Measurements from ENCODE around the gene RAB11B. TPM values are rescaled to one million over a fixed set of nuclear protein-coding genes. Genes with fewer than 3 reads are reported as not detected.
A peak's percentile ranks its signal among the peaks of the same experiment; 100 is the strongest.

RAB11B gene
- total RNA-seq, 4 donors from 2014 or later = 76.2 to 181 (median 151) TPM

DNA sequence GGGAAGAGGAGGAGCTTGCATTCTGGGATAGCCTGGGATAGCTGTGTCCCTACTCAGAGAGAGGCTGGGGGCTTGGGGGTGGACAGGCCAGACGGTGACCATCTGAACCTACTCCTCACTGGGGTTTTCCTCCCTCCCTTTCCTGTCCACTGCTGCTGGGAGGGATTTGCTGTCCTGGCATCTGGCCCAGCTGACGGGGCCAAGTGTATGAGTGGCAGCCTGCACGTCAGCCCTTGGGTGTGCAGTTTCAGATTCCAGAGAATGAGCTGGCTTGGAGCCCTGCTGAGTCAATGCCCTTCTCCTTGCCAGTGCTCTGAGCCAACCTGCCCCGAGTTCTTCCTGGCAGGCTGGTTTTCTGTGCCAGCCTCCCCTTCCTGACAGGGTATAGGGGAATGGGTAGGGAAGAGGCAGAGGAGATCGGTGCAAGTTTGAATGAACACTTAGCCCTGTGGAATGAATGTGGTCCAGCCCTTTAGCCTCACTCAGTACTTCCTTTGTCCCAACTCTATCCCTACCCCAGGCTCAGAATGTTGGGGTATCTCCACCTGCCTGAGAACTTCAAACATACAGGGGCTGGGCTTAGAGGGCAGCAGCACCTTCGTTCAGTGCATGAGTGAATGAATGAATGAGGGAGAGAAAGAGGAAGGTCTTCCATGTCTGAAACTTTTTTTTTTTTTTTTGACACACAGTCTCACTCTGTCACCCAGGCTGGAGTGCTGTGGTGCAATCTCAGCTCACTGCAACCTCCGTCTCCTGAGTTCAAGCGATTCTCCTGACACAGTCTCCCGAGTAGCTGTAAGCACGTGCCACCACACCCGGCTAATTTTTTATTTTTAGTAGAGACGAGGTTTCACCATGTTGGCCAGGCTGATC is 28.0 kb upstream of the RAB11B start:
- no peaks in the 10 kb centered on the region for H3K27me3 ChIP-seq
- peak overlapping the region; percentile 25 to 93 (median 84) for H3K27ac ChIP-seq
- peaks cover 0 to 56% (median 0%) of the 10 kb centered on the region in 4 donors for H3K4me1 ChIP-seq
- H3K9me3 ChIP-seq = no peaks in the 10 kb centered on the region
- H3K36me3 ChIP-seq = no peaks in the 10 kb centered on the region
- H3K4me3 ChIP-seq = peak overlapping the region in 1 of 4 donors; percentile 2
- DNase-seq = peak; percentile 56 to 94 (median 93)
- TF ChIP-seq, protein P1, sequence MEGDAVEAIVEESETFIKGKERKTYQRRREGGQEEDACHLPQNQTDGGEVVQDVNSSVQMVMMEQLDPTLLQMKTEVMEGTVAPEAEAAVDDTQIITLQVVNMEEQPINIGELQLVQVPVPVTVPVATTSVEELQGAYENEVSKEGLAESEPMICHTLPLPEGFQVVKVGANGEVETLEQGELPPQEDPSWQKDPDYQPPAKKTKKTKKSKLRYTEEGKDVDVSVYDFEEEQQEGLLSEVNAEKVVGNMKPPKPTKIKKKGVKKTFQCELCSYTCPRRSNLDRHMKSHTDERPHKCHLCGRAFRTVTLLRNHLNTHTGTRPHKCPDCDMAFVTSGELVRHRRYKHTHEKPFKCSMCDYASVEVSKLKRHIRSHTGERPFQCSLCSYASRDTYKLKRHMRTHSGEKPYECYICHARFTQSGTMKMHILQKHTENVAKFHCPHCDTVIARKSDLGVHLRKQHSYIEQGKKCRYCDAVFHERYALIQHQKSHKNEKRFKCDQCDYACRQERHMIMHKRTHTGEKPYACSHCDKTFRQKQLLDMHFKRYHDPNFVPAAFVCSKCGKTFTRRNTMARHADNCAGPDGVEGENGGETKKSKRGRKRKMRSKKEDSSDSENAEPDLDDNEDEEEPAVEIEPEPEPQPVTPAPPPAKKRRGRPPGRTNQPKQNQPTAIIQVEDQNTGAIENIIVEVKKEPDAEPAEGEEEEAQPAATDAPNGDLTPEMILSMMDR (IDR thresholded peaks at IDR 0.05) = no peak
- TF ChIP-seq POLR2A (IDR thresholded peaks at IDR 0.05) = peak in 1 of 2 donors; percentile 69

DNA sequence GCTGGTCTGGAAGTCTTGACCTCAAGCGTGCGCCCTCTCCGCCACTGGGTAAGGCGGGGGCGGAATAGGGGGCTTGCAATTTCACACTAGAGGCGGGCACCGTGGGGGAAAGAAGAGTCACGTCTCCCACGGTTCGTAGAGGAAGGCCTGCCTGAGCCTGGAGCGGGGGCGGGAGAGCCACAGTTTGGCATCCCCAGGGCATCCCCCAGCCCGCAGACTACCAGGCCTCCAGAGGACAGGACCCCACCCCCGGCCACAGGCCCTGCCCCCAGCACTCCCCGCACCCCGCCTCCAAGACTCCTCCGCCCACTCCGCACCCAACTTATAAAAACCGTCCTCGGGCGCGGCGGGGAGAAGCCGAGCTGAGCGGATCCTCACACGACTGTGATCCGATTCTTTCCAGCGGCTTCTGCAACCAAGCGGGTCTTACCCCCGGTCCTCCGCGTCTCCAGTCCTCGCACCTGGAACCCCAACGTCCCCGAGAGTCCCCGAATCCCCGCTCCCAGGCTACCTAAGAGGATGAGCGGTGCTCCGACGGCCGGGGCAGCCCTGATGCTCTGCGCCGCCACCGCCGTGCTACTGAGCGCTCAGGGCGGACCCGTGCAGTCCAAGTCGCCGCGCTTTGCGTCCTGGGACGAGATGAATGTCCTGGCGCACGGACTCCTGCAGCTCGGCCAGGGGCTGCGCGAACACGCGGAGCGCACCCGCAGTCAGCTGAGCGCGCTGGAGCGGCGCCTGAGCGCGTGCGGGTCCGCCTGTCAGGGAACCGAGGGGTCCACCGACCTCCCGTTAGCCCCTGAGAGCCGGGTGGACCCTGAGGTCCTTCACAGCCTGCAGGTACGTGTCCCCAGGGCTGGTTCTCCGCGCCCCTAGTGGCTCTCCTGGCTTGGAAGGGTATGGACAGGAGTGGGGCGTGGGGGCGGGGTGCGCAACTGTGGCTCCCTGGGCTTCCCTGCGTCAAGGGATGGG is 26.1 kb upstream of the RAB11B start, which contains the start of gene ANGPTL4:
TSS of gene ANGPTL4 (plus strand) at position 353 of the 969 bp plus-strand sequence. CDS start at position 520, 167 bp downstream.
- peak within 1 kb of the TSS; percentile 67 to 93 (median 84) for H3K27ac ChIP-seq
- DNase-seq = peak; percentile 31 to 85 (median 83)
- H3K4me1 ChIP-seq = peaks cover 0 to 73% (median 0%) of the 10 kb centered on the region in 4 donors
- no peaks in the 10 kb centered on the region for H3K27me3 ChIP-seq
- H3K9me3 ChIP-seq = no peaks in the 10 kb centered on the region
- H3K4me3 ChIP-seq = peak within 1 kb of the TSS; percentile 27 to 70 (median 48)
- TF ChIP-seq, protein P1 (IDR thresholded peaks at IDR 0.05) = peak in 3 of 6 experiments; percentile 23 to 43 (median 30)
- peak; percentile 71 to 83 for TF ChIP-seq POLR2A (IDR thresholded peaks at IDR 0.05)
- H3K36me3 ChIP-seq = peaks cover 0 to 6% (median 0%) of the 10 kb centered on the region in 3 donors

DNA sequence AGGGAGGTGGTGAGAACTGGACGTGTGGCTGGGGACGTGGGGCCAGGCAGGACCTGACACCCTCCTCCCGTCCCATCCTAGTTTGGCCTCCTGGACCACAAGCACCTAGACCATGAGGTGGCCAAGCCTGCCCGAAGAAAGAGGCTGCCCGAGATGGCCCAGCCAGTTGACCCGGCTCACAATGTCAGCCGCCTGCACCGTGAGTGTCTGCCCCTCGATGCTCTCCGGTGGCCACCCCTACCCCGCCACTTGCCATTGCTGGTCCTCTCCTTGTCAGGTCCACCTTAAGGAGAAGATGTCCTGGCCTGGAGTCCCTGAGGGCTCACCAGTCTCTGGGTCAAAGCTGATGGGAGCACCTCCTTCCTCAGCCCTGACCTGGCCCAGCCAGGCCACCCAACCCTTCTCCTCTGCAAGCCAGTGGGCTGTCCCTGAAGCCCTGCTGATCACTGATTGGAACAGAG is 24.0 kb upstream of the RAB11B start:
- peak in 1 of 3 donors; percentile 28 for DNase-seq
- H3K9me3 ChIP-seq = no peaks in the 10 kb centered on the region
- peak overlapping the region in 3 of 4 donors; percentile 55 to 85 (median 75) for H3K27ac ChIP-seq
- no peak for TF ChIP-seq POLR2A (IDR thresholded peaks at IDR 0.05)
- TF ChIP-seq, protein P1 (IDR thresholded peaks at IDR 0.05) = no peak
- H3K36me3 ChIP-seq = peaks cover 0 to 6% (median 0%) of the 10 kb centered on the region in 3 donors
- peaks cover 0 to 77% (median 0%) of the 10 kb centered on the region in 4 donors for H3K4me1 ChIP-seq
- H3K27me3 ChIP-seq = no peaks in the 10 kb centered on the region
- H3K4me3 ChIP-seq = peak overlapping the region in 2 of 4 donors; percentile 46 to 62

DNA sequence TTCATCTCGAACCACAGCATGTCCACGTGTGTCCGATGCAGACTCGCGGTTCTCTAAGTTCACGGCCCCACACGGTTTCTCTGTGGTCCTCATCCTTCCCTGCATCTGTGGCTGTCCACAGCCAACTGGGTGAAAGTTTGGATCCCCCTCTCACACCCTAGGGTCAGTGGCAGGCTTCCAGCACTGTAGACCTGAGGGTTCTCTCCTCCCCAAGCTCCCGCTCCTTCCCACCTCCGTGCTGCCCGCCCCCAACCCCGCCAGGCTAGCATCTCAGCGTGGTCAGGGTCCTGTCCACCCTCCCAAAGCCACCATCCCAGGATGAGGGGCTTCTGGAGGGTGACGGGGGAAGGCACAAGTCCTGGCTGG is 23.2 kb upstream of the RAB11B start:
- peak overlapping the region in 2 of 4 donors; percentile 18 to 46 for H3K4me3 ChIP-seq
- TF ChIP-seq POLR2A (IDR thresholded peaks at IDR 0.05) = no peak
- TF ChIP-seq, protein P1 (IDR thresholded peaks at IDR 0.05) = no peak

More for the DNA sequence above, 23.2 kb upstream of the RAB11B start:
- Histone ChIP-seq H3K27me3 (no peaks in the 10 kb centered on the region), H3K36me3 (peaks cover 0 to 6% (median 0%) of the 10 kb centered on the region in 3 donors), H3K9me3 (no peaks in the 10 kb centered on the region), H3K27ac (peak overlapping the region; percentile 53 to 85 (median 65)), H3K4me1 (peaks cover 0 to 74% (median 0%) of the 10 kb centered on the region in 4 donors)
- peak in 1 of 3 donors; percentile 55 for DNase-seq

Data from Peyer's patch (tissue), 4 donors.